Breast epithelium (tissue), 3 donors: ENCODE data around the gene C2CD4D.

ENCODE experiments used
- POLR2A ChIP-seq: fragments of 450-650 bp; IDR thresholded peaks from one replicate; pipeline ENCODE4 v1.6.1; 2016; ENCODE audit warnings: antibody characterized with exemption, mild to moderate bottlenecking, moderate library complexity
- POLR2AphosphoS5 ChIP-seq, 3 donors: sonication (generic); formaldehyde crosslinking; IDR thresholded peaks; one replicate each; pipeline ENCODE4 v1.6.1; 2017; ENCODE audit warnings: antibody characterized with exemption in 3 of 3
- TF ChIP-seq, protein P1 (sequence below), 3 donors: fragments of 450-650 bp; IDR thresholded peaks; one replicate each; pipeline ENCODE4 v1.5.1; 2016 to 2017; ENCODE audit warnings: antibody characterized with exemption in 3 of 3, mild to moderate bottlenecking in 3 of 3, moderate library complexity in 3 of 3

GRCh38 chr1:151833172-151833900, 6.3 kb downstream of the C2CD4D start:
- no peak for TF ChIP-seq POLR2A
- TF ChIP-seq, protein P1, sequence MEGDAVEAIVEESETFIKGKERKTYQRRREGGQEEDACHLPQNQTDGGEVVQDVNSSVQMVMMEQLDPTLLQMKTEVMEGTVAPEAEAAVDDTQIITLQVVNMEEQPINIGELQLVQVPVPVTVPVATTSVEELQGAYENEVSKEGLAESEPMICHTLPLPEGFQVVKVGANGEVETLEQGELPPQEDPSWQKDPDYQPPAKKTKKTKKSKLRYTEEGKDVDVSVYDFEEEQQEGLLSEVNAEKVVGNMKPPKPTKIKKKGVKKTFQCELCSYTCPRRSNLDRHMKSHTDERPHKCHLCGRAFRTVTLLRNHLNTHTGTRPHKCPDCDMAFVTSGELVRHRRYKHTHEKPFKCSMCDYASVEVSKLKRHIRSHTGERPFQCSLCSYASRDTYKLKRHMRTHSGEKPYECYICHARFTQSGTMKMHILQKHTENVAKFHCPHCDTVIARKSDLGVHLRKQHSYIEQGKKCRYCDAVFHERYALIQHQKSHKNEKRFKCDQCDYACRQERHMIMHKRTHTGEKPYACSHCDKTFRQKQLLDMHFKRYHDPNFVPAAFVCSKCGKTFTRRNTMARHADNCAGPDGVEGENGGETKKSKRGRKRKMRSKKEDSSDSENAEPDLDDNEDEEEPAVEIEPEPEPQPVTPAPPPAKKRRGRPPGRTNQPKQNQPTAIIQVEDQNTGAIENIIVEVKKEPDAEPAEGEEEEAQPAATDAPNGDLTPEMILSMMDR (IDR thresholded peaks at IDR 0.05): no peak
- TF ChIP-seq POLR2AphosphoS5 (IDR thresholded peaks at IDR 0.05): no peak
